Measurements from ENCODE around the gene HUWE1. TPM values are rescaled to one million over a fixed set of nuclear protein-coding genes. Genes with fewer than 3 reads are reported as not detected.

HUWE1 gene
- total RNA-seq, 2 donors from 2014 or later, result 111 to 116 TPM

GRCh38 chrX:53594354-53594753, 92.2 kb downstream of the HUWE1 start:
- no peak for DNase-seq (ENCODE audit: low spot score)
- Histone ChIP-seq H3K4me1 (no peaks in the 10 kb centered on the region), H3K9me3 (no peaks in the 10 kb centered on the region), H3K4me3 (no peak overlapping the region), H3K27ac (no peak overlapping the region), H3K27me3 (no peaks in the 10 kb centered on the region), H3K36me3 (peaks cover 62% of the 10 kb centered on the region)
- no peak for TF ChIP-seq CTCF (IDR thresholded peaks at IDR 0.05)

GRCh38 chrX:53587795-53588420, 98.6 kb downstream of the HUWE1 start:
- no peak for TF ChIP-seq CTCF (IDR thresholded peaks at IDR 0.05)
- H3K36me3 ChIP-seq, result peaks cover 90% of the 10 kb centered on the region
- no peaks in the 10 kb centered on the region for H3K9me3 ChIP-seq
- no peak overlapping the region for H3K4me3 ChIP-seq
- no peaks in the 10 kb centered on the region for H3K4me1 ChIP-seq
- no peaks in the 10 kb centered on the region for H3K27me3 ChIP-seq
- H3K27ac ChIP-seq, result no peak overlapping the region
- DNase-seq (ENCODE audit: low spot score), result no peak

GRCh38 chrX:53584891-53585290, 101.6 kb downstream of the HUWE1 start:
- H3K27ac ChIP-seq, result no peak overlapping the region
- H3K27me3 ChIP-seq, result no peaks in the 10 kb centered on the region
- no peaks in the 10 kb centered on the region for H3K9me3 ChIP-seq
- no peak for TF ChIP-seq CTCF (IDR thresholded peaks at IDR 0.05)
- no peak overlapping the region for H3K4me3 ChIP-seq
- no peak for DNase-seq (ENCODE audit: low spot score)
- peaks cover 78% of the 10 kb centered on the region for H3K36me3 ChIP-seq
- no peaks in the 10 kb centered on the region for H3K4me1 ChIP-seq

GRCh38 chrX:53583571-53583970, 102.9 kb downstream of the HUWE1 start:
- Histone ChIP-seq H3K27me3 (no peaks in the 10 kb centered on the region), H3K27ac (no peak overlapping the region), H3K9me3 (no peaks in the 10 kb centered on the region), H3K4me3 (no peak overlapping the region), H3K4me1 (no peaks in the 10 kb centered on the region), H3K36me3 (peaks cover 67% of the 10 kb centered on the region)
- DNase-seq (ENCODE audit: low spot score), result no peak
- TF ChIP-seq CTCF (IDR thresholded peaks at IDR 0.05), result no peak

- Histone ChIP-seq H3K9me3 (no peaks in the 10 kb centered on the region), H3K4me1 (no peaks in the 10 kb centered on the region), H3K4me3 (no peak overlapping the region), H3K36me3 (peaks cover 53% of the 10 kb centered on the region), H3K27ac (no peak overlapping the region), H3K27me3 (no peaks in the 10 kb centered on the region)
- TF ChIP-seq CTCF (IDR thresholded peaks at IDR 0.05), result no peak
- DNase-seq (ENCODE audit: low spot score), result no peak
Measured at GRCh38 chrX:53580742-53581504, 105.6 kb downstream of the HUWE1 start.

Measured in right atrium auricular region (tissue), 2 donors.